Tibial nerve (tissue), 4 donors: ENCODE results near the gene CCL21.

ENCODE experiments used
- EP300 ChIP-seq, 2 donors: sonication (generic); formaldehyde crosslinking; IDR thresholded peaks; one replicate each; pipeline ENCODE4 v1.6.1; 2017; ENCODE audit warnings: antibody characterized with exemption in 2 of 2, mild to moderate bottlenecking in 1 of 2
- POLR2A ChIP-seq, 2 donors: fragments of 450-650 bp; IDR thresholded peaks; one replicate each; pipeline ENCODE4 v1.6.1; 2017; ENCODE audit warnings: antibody characterized with exemption in 2 of 2, mild to moderate bottlenecking in 2 of 2, moderate library complexity in 2 of 2
- TF ChIP-seq, protein P1 (sequence below), 5 experiments: fragments of 200-600 bp in 3 of 5; fragments of 450-650 bp in 2 of 5; sonication (generic) in 3 of 5; IDR thresholded peaks; one replicate each; pipeline ENCODE4 v1.5.1; 2016 to 2019; ENCODE audit warnings: antibody characterized with exemption in 5 of 5, mild to moderate bottlenecking in 3 of 5, moderate library complexity in 2 of 5

GRCh38 chr9:34717996-34718614 lies 8.2 kb upstream of the CCL21 start:
- no peak for TF ChIP-seq POLR2A (IDR thresholded peaks at IDR 0.05)
- TF ChIP-seq, protein P1, sequence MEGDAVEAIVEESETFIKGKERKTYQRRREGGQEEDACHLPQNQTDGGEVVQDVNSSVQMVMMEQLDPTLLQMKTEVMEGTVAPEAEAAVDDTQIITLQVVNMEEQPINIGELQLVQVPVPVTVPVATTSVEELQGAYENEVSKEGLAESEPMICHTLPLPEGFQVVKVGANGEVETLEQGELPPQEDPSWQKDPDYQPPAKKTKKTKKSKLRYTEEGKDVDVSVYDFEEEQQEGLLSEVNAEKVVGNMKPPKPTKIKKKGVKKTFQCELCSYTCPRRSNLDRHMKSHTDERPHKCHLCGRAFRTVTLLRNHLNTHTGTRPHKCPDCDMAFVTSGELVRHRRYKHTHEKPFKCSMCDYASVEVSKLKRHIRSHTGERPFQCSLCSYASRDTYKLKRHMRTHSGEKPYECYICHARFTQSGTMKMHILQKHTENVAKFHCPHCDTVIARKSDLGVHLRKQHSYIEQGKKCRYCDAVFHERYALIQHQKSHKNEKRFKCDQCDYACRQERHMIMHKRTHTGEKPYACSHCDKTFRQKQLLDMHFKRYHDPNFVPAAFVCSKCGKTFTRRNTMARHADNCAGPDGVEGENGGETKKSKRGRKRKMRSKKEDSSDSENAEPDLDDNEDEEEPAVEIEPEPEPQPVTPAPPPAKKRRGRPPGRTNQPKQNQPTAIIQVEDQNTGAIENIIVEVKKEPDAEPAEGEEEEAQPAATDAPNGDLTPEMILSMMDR (IDR thresholded peaks at IDR 0.05), result no peak
- TF ChIP-seq EP300 (IDR thresholded peaks at IDR 0.05), result no peak
